ENCODE results near the gene DENND1A.
"Not testable (repeated sequence)": the region's sequence is repeated elsewhere in the genome, so short reads cannot be mapped to it uniquely, and the experiment has no call there.

DENND1A gene

GRCh38 chr9:123398938-123399337, 531.0 kb downstream of the DENND1A start:
- DNase-seq, result not testable (repeated sequence)

GRCh38 chr9:123397975-123398374, 532.0 kb downstream of the DENND1A start:
- no peak for DNase-seq

GRCh38 chr9:123395689-123396511, 534.0 kb downstream of the DENND1A start:
- DNase-seq, result no peak

GRCh38 chr9:123395276-123395688, 534.6 kb downstream of the DENND1A start:
- DNase-seq, result no peak

- no peak for DNase-seq
Observed at GRCh38 chr9:123394291-123395235, 535.4 kb downstream of the DENND1A start.

- DNase-seq, result no peak
Observed at GRCh38 chr9:123392802-123393201, 537.1 kb downstream of the DENND1A start.

GRCh38 chr9:123391946-123392345, 538.0 kb downstream of the DENND1A start:
- DNase-seq, result no peak

GRCh38 chr9:123391233-123391632, 538.7 kb downstream of the DENND1A start:
- no peak for DNase-seq

- DNase-seq, result no peak
Observed at GRCh38 chr9:123390337-123391135, 539.4 kb downstream of the DENND1A start.

GRCh38 chr9:123389698-123390097, 540.2 kb downstream of the DENND1A start:
- DNase-seq, result no peak

GRCh38 chr9:123389070-123389469, 540.9 kb downstream of the DENND1A start:
- DNase-seq, result no peak

GRCh38 chr9:123387686-123388085, 542.2 kb downstream of the DENND1A start:
- no peak for DNase-seq

GRCh38 chr9:123383512-123384170, 546.3 kb downstream of the DENND1A start:
- no peak for DNase-seq

- no peak for DNase-seq
Observed at GRCh38 chr9:123382653-123383511, 547.0 kb downstream of the DENND1A start.

- DNase-seq, result no peak
Observed at GRCh38 chr9:123380852-123381705, 548.8 kb downstream of the DENND1A start.

- DNase-seq, result no peak
Observed at GRCh38 chr9:123378956-123379660, 550.8 kb downstream of the DENND1A start.

GRCh38 chr9:123378025-123378424, 551.9 kb downstream of the DENND1A start:
- no peak for DNase-seq

- DNase-seq, result no peak
Observed at GRCh38 chr9:123377211-123377971, 552.5 kb downstream of the DENND1A start.

All from NCI-H526 treated with DMSO at 0.1 percent for 48 hours (cell line).